NCI-H774 (cell line): ENCODE results near the gene GPR61.

Experiments used
- DNase-seq: peaks from one replicate; lab custom pipeline; 2025; lab: John Stamatoyannopoulos, UW

GPR61 gene

DNA sequence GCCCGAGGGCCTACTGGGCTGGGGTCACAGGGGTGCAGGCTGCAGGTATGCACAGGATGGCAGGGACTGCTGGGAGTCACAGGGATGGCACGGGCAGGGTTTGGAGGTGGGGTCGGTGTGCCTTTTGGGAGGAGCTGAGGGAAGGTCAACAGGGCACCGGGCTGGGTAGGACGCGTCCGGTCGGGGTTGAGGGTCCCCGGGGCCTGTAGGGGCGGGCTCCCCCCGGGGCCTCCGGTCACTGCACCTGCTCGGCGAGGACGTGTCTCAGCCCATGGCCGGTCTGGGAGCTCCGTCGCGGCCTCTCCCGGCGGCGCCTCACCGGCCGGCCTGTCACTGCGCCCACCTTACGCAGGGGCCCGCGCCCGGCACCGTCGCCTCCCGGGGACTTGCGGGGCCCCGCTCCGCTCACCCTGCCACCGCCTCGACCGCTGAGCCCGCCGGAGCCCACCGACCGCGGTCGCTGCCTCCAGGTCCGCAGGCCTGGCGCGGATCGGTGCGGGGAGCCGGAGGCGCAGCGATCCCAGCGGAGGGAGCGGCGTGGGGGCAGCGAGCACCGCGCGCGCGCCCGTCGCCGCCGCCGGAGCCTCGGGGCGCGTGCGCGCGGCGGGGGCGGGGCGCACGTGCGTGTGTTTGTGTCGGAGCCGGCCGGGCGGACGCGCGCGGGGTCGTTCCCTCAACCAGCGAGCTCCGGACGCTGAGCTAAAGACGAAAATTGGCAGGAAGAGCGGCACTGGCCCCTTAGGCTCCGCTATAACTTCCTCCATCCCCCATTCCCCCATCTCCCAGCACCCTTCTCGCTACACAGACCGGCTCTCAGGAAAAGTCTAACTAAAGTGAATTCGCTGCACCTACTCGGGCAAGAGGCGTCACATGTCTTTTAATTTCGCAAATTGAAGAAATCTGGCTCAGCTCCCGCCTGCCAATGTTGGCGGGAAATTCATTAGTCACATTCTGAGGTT is 30.2 kb upstream of the GPR61 start, which contains the start of gene AMIGO1:
TSS of gene AMIGO1 (minus strand) at position 552 of the 959 bp plus-strand sequence. CDS start 815 bp downstream, outside the sequence.
- peak; percentile 61 for DNase-seq

DNA sequence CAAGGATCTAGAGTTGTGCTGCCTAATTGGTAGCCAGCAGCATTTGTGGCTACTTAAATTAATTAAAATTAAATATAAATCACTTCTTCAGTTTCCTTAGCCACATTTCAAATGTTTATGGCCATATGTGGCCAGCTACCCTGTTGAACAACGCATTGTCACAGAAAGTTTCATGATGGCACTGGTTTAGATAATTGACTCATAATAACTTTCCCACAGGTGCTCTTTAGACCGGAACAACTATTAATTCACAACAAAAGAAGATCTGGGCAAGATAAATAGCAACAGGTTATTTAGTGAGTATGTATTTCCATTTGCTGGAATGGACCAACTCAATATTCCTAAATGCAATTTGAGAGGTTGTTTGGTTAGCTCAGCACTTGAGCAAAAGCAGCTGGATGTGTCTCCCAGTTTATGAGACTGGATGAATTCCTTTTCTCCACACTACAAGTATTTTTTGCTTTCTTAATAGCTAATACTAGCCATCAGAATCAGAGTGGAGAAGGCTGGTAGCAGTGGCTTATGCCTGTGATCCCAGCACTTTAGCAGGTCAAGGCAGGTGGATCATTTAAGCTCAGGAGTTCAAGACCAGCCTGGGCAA is 26.5 kb upstream of the GPR61 start:
- DNase-seq = no peak

DNA sequence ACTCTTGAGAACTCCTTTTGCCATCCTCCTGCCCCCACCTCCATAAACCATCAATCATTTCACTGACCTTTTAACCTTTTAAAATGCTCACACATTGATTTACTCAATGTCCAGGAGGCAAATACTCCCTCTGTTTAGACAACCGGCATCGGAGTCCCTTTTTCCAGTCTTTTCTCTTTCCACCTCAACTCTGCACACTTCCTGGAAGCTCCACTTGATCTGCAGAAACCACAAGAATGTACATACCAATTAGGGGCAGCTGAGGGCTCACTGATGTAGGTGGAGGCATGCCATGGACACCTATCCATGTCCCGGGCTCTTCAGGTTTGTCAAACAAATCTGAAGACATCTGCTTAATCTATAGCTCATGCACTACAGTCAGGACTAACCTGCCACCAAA is 24.8 kb upstream of the GPR61 start:
- no peak for DNase-seq

DNA sequence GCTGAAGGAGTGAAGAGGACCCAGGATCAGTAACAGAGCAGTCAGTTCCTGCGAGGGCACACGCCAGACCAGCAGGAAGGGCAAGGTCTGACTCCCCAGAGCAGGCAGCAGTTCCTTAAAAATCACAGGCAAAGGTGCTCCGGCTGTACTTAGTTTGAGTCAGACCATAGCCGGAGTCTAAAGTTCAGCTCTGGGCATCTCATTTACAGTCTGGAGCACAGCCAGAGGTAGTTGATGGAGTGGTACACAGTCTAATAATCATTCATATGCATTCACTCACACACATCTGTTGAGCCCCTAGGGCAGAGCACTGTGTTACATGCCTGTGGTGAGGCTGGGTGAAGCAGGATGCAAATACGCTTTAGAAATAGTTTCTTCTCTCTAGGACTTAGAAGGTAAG is 22.8 kb upstream of the GPR61 start:
- DNase-seq = no peak

DNA sequence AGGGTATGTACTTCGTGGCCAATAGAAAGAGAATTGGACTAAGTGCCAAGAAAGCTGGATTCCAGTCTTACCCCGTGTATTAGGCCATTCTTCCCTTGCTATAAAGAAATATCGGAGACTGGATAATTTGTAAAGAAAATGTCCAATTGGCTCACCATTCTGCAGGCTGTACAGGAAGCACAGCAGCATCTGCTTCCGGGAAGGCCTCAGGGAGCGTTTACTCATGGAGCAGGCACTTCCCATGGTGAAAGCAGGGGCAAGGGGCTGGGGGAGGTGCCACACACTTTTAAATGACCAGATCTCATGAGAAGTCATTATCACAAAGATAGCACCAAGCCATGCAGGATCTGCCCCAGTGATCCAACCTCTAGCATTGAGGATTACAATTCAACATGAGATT is 22.3 kb upstream of the GPR61 start:
- no peak for DNase-seq

DNA sequence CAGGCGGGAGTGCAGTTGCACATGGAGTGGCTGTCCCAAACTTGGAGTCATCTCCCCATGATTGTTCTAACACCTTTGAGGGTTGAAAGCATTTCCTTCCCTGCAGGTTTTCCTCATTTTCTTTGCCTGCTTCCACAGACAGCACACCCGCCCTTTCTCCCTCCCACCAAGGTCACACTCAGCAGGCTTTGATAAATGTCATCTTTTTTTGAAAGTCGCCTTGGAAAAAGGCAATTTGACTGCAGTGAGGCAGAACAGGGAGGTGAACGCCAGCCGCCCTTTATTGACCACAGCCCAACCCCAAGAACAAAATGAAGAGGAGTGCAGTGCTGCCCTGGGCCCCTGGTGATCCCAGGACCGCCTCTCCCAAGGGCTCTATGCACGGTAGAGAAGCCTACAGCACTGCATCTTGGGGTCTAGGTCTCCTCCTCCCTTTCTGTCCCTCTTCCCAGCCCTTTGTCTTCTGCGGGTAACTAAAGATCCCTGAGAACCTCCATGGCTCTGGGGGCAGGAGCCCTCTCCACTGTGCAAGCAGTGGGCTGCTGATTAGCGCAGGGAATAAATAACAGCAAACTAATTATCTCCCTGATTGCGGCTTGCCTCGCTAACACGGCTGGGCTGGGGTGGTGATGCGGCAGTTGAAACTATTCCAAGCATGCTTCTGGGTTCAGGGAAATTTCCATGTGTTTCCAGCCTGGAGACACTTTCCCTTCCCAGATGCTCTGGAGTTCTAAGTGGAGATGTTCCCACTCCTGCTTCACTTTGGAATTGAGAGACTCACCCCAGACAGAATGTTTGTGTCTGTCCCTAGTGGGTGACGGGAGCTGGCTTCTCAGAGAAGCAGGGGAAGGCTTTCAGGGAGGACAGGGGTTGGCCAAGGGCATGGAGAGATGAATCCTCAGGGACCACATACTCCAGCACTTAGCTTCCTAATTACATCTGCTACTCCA is 18.4 kb upstream of the GPR61 start:
- no peak for DNase-seq

DNA sequence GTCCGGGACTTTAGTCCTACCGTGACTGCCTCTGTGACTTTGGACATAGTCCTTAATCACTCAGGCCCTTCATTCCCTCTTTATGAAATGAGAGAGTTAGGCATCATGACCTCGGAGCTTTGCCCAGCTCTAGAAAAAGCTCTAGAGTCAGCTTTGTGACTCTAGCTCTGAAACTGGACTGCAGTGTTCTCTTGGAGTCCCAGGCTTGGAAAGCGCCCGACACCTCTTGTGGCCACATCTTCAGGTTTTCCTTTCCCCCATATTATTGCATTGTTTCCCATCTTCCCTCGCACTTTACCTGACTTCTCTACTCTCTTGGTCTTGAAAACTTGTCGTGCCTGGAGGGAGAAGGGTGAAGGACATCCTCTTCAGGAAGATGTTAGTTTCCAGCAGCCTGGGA is 17.6 kb upstream of the GPR61 start:
- no peak for DNase-seq

DNA sequence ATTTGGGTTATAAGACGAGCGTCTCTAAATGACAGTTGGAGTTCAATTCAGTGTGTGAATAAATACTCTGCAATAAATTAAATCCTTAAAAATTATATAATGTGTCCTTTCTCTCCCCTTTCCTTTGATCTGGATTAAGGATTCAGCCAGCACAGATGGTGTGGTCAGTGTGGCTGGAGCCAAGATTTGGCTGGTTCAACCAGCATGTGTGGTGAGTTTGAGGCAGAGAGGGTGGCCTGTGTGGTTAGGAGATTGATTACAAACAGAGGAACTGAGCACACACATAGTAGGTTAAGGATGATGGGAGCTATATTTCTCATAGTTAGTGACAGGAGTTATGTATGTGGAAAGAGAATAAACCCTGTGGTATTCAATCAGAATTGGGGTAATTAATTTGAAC is 16.0 kb upstream of the GPR61 start:
- DNase-seq = no peak

DNA sequence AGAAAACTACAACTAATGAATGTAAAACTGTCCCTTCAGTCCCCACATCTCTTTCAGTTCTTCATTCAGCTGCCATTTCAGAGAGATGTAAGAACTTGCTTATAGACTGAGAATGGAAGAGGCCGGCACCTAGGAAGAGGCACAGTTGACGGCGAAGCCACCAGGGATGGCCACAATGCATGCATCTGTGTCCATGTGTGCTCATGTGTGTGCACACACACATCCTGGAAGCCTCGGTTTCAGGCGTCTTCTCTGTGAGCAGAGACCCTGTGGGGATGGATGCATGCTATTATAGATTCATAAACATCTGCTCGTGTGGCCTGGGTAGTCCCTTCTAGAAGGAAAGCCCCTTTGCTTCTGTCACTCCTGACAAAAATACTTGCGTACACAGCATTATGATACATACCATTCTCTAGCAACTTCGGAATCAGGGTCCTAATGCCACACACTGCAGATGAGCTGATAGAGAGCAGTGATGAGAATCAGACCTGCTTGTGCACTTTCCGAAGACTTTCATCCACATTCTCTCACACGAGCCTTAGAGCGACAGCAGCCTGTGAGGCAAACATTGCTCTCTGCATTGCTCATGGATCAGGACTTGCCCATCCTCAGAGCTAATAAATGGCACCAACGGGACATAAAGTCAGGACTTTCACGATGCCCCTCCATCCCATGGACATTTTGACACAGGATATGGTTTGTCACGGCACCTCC is 12.4 kb upstream of the GPR61 start:
- DNase-seq = no peak

DNA sequence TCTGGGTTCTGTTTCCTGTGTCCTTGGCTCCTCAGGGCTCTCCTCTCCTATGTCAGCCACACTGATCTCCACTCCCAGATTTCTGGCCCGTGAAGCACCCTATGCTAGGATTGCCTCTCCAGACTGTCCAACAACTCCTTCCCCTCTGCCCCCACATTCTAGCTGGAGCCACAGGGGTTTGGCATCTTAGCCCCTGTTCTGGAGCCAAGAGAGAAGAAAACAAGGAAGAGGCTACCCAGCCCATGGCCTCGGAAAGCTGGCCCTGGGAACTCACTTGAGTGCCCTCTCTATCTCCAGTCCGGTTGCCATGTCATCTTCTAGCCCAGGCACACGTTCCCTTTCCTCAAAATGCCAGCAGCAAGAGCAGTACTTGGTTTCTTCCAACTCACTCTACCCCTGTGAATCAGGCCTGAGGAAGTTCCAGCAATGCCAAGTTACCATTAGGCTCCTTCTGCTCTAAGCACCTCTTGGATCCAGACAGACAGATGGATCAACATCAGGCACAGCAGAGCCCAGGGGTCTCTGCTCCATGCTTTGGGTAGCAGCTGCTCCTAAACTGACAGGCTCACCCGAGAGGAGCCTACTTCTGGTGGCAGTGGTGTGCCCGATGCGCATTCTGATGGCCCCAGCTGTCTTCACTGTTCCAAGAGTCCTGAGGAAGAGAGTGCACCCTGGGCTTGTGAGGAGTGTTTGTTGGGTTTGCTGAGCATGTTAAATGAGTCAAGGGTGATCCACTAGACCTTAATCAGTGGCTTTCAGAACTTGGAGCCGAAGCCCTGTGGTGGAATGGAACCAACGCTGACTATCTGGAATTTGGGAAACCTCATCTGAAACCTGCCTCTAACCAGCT is 11.6 kb upstream of the GPR61 start:
- DNase-seq = no peak

DNA sequence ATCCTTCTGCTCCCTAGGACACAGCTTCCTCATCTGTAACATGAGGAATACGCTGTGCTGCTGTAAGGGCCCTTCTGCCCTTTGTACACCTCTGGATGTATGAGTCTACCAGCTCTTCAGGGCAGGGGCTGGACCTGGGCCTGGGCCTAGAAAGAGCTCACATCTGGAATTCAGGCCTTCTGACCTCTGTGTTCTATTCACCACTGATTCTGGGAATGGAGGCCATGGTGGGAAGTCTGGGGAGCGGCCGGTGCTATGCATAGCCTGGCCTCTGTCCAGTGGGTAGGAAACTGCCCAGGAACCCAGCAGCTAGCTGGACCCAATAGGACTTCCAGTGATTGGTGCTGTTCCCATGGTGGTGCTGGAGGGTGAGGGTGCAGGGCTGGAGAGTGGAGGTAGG is 11.0 kb upstream of the GPR61 start:
- no peak for DNase-seq

DNA sequence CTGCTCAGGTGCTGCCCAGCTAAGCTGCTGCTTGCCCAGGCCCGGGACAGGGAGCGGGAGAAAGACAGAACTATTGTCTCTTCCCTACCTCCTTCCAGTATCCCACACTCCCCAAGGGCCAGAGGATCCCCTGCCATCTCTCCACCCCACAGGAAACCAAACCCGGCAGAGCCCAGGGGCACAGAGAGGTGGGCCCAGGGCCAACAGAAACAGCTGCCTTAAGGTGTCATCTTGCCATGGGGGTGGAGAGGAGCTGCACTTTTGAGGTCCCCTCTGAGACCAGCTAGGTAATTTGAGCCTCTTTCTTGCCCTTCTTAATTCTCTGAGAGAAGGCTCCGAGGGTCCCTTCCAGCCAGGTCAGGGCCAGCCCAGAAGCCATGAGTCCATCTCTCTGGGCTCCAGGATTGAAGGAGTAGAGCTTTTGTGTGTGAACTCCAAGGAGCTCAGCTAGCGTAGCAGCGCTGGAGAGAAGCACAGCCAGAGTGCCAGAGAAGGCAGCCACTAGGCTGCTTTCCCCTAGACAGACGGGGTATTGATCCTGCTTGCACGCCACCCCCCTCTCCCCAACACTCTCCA is 9.7 kb upstream of the GPR61 start:
- no peak for DNase-seq

DNA sequence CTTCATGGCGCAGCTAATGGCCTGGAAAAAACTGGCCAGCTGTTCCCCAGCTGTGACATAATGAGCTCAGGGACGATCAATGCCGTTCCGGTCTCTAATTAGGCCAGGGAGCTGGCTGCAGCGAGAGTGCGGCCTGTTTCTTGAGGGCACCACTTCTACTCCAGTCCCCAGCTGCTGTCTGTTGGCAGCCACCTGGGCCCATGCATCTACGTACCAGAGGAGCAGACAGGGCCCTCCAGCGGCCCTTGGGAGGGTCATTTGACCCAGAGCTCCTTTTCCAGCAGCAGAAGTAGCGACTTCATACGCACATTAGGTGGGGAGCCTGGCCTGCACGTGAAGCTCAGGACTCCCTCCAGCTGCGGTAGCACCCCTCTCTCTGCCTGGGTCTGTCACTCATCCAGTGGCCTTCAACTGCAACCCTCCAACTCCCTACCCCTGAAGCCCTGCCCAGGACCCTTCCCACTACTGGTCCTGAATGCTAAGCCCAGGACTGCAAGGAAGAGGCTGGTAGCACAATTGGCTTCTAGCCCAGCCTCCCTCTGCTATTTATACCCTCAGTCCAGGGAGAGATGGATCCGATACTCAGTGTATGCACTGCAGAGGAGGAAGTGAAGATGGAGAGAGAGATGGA is 9.1 kb upstream of the GPR61 start:
- DNase-seq = no peak

DNA sequence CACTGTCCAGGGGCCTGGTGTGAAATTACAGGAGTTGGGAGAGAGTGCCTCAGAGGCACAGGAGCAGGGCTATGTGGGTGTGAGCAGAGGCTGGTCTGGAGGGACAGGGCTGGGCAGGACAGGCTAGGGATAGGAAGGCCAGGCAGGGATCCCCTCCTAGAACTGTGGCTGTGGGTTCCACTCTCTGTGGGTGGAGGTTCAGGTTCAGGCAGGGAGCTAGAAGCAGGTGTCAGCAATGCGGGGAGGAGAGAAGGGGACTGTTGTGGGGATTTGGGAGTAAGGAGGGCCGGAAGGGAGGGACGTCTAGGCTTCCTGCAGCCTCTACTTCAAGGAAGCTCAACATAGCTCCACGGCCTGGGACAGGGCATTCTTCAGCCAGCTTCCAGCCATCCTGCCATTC is 8.3 kb upstream of the GPR61 start:
- no peak for DNase-seq

DNA sequence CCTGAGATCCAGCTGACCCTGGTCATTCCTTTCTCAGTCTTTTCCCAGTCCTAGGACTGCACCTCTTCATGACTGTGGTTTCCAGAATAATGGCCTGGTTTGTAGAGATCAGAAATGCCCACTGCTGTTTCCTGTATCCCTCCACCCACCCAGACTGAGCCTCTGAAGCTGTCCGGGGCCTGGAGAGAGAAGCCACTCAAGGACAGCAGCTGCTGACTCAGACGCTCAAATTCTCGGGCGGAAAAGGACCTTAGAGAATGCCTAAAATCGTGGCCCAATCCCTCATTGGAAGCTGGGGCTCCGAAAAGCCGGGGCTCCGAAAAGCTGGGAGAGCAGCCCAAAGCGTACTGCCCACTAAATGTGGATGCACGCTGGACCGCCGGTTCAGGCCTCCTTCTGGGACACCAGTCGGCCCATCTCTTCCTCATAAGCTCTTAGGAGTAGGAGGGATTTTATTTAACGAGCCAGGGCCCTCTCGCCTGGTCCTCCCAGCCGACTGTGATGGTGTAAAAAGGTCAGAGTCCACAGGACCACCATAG is 7.8 kb upstream of the GPR61 start:
- DNase-seq = no peak

DNA sequence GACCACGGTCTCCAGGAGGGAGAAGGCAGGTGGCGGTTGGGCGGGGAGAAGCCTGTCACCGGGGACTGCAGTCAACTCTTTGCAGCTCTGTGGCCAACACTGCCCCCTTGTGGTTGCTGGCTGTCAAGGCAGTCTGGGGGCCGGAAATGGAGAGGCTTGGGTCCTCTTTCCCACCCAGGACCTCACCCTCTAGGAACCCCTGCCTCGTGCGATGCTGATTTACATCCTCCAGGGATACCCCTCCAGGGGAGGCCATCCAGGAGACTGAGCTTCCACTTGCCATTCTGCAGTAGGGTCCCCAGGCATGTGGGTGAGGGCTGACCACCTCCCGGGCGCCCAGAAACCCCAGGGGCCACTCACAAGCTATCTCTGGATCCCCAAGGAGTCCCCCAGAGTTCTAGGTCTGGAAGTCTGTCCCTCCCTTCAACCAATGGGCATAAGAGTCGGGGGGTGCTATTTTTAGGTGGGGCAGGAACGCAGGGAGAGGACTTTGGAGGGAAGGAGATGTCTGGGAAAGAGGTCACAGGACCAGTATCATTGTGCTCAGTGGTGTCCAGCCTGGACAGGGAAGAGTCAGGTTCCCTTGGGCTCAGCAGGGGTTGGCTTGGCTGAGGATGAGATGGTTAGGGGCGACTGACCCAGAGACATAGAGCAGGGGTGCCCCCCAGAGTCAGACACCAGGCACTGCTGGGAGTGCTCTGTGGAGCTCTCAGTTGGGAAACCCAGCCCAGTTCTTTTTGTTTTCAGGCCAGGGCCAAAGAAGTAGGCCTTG is 7.1 kb upstream of the GPR61 start:
- peak; percentile 54 for DNase-seq

DNA sequence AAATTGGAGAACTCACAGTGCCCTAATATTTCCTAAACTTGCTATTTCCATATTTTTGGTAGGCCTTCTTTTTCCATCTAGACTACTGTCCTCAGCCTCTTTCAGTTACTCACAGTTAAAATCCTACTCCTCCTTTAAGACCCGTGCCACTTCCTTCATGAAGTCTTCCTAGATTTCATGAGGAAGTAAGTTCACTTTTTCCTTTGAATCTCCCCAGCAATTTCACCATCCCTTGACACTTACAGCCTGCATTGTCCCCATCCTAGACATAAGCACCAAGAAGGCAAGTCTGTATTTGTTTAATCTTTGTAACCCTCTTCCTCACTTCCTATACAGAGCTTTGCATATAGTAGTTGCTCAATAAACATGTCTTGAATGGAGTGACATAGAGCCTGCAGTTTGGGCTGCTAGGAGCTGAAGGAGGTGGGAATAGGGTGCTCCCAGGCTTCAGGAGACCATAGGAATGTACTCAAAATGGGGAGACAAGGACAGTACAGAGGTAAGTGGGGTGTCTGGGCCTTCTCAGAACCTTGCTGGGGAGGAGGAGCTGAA is 5.3 kb upstream of the GPR61 start:
- DNase-seq = no peak

DNA sequence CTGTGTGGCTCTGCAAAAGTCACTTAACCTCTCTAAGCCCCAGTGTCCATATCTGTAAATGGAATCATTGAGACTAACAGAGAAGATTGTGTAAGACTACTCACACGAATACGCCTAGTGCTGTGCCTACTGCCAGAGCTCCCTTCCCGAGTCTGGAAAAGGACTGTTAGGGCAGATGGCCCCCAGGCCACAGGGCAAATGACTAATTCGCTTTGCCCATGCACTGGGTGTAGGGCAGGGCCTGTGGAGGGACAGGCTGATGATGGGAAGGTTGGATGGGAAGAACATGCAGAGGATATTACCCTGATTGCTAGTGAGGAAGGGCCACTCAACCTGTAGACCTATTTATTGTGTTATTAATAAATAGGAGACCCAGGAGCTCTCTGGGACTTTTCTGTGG is 4.2 kb upstream of the GPR61 start:
- no peak for DNase-seq
